SK-N-SH (cell line): ENCODE data around the gene SETD5. TPM values are rescaled to one million over a fixed set of nuclear protein-coding genes. Genes with fewer than 3 reads are reported as not detected.

ENCODE experiments used
- CTCF ChIA-PET: fragments of 300-600, 350-600 bp; formaldehyde crosslinking; extraction: SDS; loops from one replicate; lab custom pipeline; 2021; lab: Yijun Ruan, JAX
- POLR2A ChIA-PET: fragments of 350-600 bp; sonication (Branson Sonifier 250); formaldehyde crosslinking; extraction: SDS; loops from one replicate; lab custom pipeline; 2020; ENCODE audit warnings: antibody characterized with exemption, inconsistent platforms; lab: Yijun Ruan, JAX
- DNase-seq: peaks from one replicate; pipeline ENCODE4 v3.0.0; 2012
- H2AFZ ChIP-seq: fragments of 200-600 bp; sonication (generic); 2 replicates; pipeline ENCODE4 v1.8.1; 2016; ENCODE audit warnings: antibody characterized with exemption, mild to moderate bottlenecking, low read depth
- H3F3A ChIP-seq: fragments of 200-600 bp; sonication (generic); replicated peaks from 2 replicates; pipeline ENCODE3; 2016; ENCODE audit warnings: antibody characterized with exemption, mild to moderate bottlenecking; ENCODE audit not compliant: insufficient read depth
- H3K27ac ChIP-seq, 2 experiments: fragments of 200-500 bp in 1 of 2; fragments of 200-600 bp in 1 of 2; sonication (Bioruptor generic) in 1 of 2; sonication (generic), shearing (Covaris generic) in 1 of 2; 2 replicates each; pipeline versions ENCODE4 v1.5.1 to v1.6.1; 2014 to 2016; ENCODE audit warnings: low read depth in 2 of 2, inconsistent platforms in 1 of 2, low read length in 1 of 2, mild to moderate bottlenecking in 1 of 2, mixed read lengths in 1 of 2
- H3K27me3 ChIP-seq: fragments of 200-600 bp; sonication (generic), shearing (Covaris generic); 2 replicates; pipeline ENCODE4 v1.6.1; 2016; ENCODE audit warnings: mixed run types; ENCODE audit not compliant: insufficient read depth
- H3K36me3 ChIP-seq, 2 experiments: fragments of 200-500 bp in 1 of 2; fragments of 200-600 bp in 1 of 2; sonication (Bioruptor generic) in 1 of 2; sonication (generic) in 1 of 2; replicated peaks in 1 of 2; 2 replicates each; pipeline versions ENCODE3 to v1.5.1; 2014 to 2016; ENCODE audit warnings: low read length in 1 of 2, mild to moderate bottlenecking in 1 of 2; ENCODE audit not compliant: insufficient read depth in 2 of 2, control insufficient read depth in 1 of 2
- H3K4me1 ChIP-seq, 2 experiments: fragments of 200-500 bp in 1 of 2; fragments of 200-600 bp in 1 of 2; sonication (Bioruptor generic) in 1 of 2; sonication (generic), shearing (Covaris generic) in 1 of 2; 2 replicates each; pipeline versions ENCODE4 v1.5.1 to v1.6.1; 2014 to 2016; ENCODE audit warnings: low read depth in 1 of 2, low read length in 1 of 2, mixed run types in 1 of 2; ENCODE audit not compliant: insufficient read depth in 2 of 2, control insufficient read depth in 1 of 2
- H3K4me2 ChIP-seq: fragments of 200-600 bp; sonication (generic), shearing (Covaris generic); 2 replicates; pipeline ENCODE4 v1.6.1; 2017; ENCODE audit warnings: mixed run types
- H3K4me3 ChIP-seq, 2 experiments: fragments of 200-500 bp in 1 of 2; fragments of 200-600 bp in 1 of 2; sonication (Bioruptor generic) in 1 of 2; sonication (generic), shearing (Covaris generic) in 1 of 2; 2 replicates each; pipeline versions ENCODE4 v1.5.1 to v1.8.1; 2014 to 2016; ENCODE audit warnings: low read depth in 2 of 2, inconsistent platforms in 1 of 2, low read length in 1 of 2, mild to moderate bottlenecking in 1 of 2, mixed read lengths in 1 of 2, moderate library complexity in 1 of 2
- H3K79me2 ChIP-seq: fragments of 200-600 bp; sonication (generic); 2 replicates; pipeline ENCODE4 v1.8.1; 2017; ENCODE audit warnings: mild to moderate bottlenecking; ENCODE audit not compliant: insufficient read depth
- H3K9ac ChIP-seq: fragments of 200-600 bp; sonication (generic); 2 replicates; pipeline ENCODE4 v1.6.1; 2017; ENCODE audit warnings: mixed run types
- H3K9me2 ChIP-seq: fragments of 200-600 bp; sonication (generic); 2 replicates; pipeline ENCODE4 v1.6.1; 2017; ENCODE audit warnings: mixed run types
- H3K9me3 ChIP-seq: fragments of 200-600 bp; sonication (generic); 2 replicates; pipeline ENCODE4 v1.6.1; 2017; ENCODE audit warnings: mixed run types, mild to moderate bottlenecking, moderate library complexity
- H4K20me1 ChIP-seq: fragments of 200-600 bp; sonication (generic); 2 replicates; pipeline ENCODE4 v1.6.1; 2017; ENCODE audit warnings: mild to moderate bottlenecking, mixed run types; ENCODE audit not compliant: insufficient read depth
- ELF1 ChIP-seq: IDR thresholded peaks from 2 replicates; pipeline ENCODE4 v1.4.0; 2012
- FOSL2 ChIP-seq: IDR thresholded peaks from 2 replicates; pipeline ENCODE4 v1.4.0; 2012; ENCODE audit warnings: low read depth, mild to moderate bottlenecking, moderate library complexity, borderline replicate concordance
- FOXJ3 ChIP-seq: sonication (generic); formaldehyde crosslinking; IDR thresholded peaks from 2 replicates; pipeline ENCODE4 v1.5.1; 2020; ENCODE audit warnings: mild to moderate bottlenecking, missing genetic modification reagents
- FOXM1 ChIP-seq: IDR thresholded peaks from 2 replicates; pipeline ENCODE4 v1.4.0; 2012; ENCODE audit warnings: low read depth, mild to moderate bottlenecking
- GABPA ChIP-seq: IDR thresholded peaks from 2 replicates; pipeline ENCODE4 v1.4.0; 2012; ENCODE audit warnings: low read depth, mild to moderate bottlenecking
- GATA2 ChIP-seq: sonication (generic); formaldehyde crosslinking; IDR thresholded peaks from 2 replicates; pipeline ENCODE4 v1.5.0; 2020; ENCODE audit warnings: mild to moderate bottlenecking, missing genetic modification reagents
- JUND ChIP-seq: IDR thresholded peaks from 2 replicates; pipeline ENCODE4 v1.4.0; 2012
- MEF2A ChIP-seq: IDR thresholded peaks from 2 replicates; pipeline ENCODE4 v1.4.0; 2012; ENCODE audit warnings: low read depth, borderline replicate concordance
- MXI1 ChIP-seq: IDR thresholded peaks from 2 replicates; pipeline ENCODE4 v1.6.1; 2012; ENCODE audit warnings: mild to moderate bottlenecking, low read depth, low read length, improper control_type of control experiment
- NFIC ChIP-seq: IDR thresholded peaks from 2 replicates; pipeline ENCODE4 v1.4.0; 2012; ENCODE audit warnings: borderline replicate concordance
- POLR2AphosphoS5 ChIP-seq: IDR thresholded peaks from 2 replicates; pipeline ENCODE4 v1.6.1; 2012; ENCODE audit warnings: low read depth, low read length
- RAD21 ChIP-seq: IDR thresholded peaks from 2 replicates; pipeline ENCODE4 v1.6.1; 2012; ENCODE audit warnings: mild to moderate bottlenecking, low read length
- RCOR1 ChIP-seq: fragments of 150-350 bp; IDR thresholded peaks from 2 replicates; pipeline ENCODE4 v1.6.1; 2017; ENCODE audit warnings: antibody characterized with exemption, low read length
- RXRA ChIP-seq: IDR thresholded peaks from 2 replicates; pipeline ENCODE4 v1.4.0; 2012; ENCODE audit warnings: low read depth, mild to moderate bottlenecking, borderline replicate concordance
- SIN3A ChIP-seq: IDR thresholded peaks from 2 replicates; pipeline ENCODE4 v1.6.1; 2012; ENCODE audit warnings: low read depth, mild to moderate bottlenecking, low read length, moderate library complexity, borderline replicate concordance
- SMC3 ChIP-seq: IDR thresholded peaks from 2 replicates; pipeline ENCODE4 v1.6.1; 2012; ENCODE audit warnings: low read depth, low read length, improper control_type of control experiment
- TAF1 ChIP-seq: IDR thresholded peaks from 2 replicates; pipeline ENCODE4 v1.6.1; 2012; ENCODE audit warnings: low read depth, mild to moderate bottlenecking, low read length, moderate library complexity, borderline replicate concordance
- TCF12 ChIP-seq: IDR thresholded peaks from 2 replicates; pipeline ENCODE4 v1.4.0; 2012
- TEAD4 ChIP-seq: IDR thresholded peaks from 2 replicates; pipeline ENCODE4 v1.4.0; 2012; ENCODE audit warnings: mild to moderate bottlenecking, borderline replicate concordance; ENCODE audit not compliant: insufficient read depth
- YY1 ChIP-seq: IDR thresholded peaks from 2 replicates; pipeline ENCODE4 v1.4.0; 2012; ENCODE audit warnings: low read depth, mild to moderate bottlenecking
- WGBS: methylation state at CpG from one replicate; pipeline ENCODE4 v1.1.6; 2017; ENCODE audit warnings: low lambda C conversion rate; 5-methylcytosine and 5-hydroxymethylcytosine counted together
- polyA plus RNA-seq, 3 experiments: library from polyadenylated mRNA; depleted of rRNA; stranded (reverse); fragments of >200 nt; gene quantifications; 2 replicates each; pipeline ENCODE4 v1.2.3, GENCODE V29; 2012
- TF ChIP-seq, protein P1 (sequence below): IDR thresholded peaks from 2 replicates; pipeline ENCODE4 v1.4.0; 2012; ENCODE audit warnings: low read depth, borderline replicate concordance
- TF ChIP-seq, protein P2 (sequence below): fragments of 150-350 bp; IDR thresholded peaks from 2 replicates; pipeline ENCODE4 v1.6.1; 2016; ENCODE audit warnings: mild to moderate bottlenecking, low read depth, low read length
- TF ChIP-seq, protein P3 (sequence below): IDR thresholded peaks from 2 replicates; pipeline ENCODE4 v1.4.0; 2012; ENCODE audit warnings: low read depth, borderline replicate concordance
- TF ChIP-seq, protein P4 (sequence below): fragments of 150-350 bp; IDR thresholded peaks from 2 replicates; pipeline ENCODE4 v1.6.1; 2017; ENCODE audit warnings: antibody characterized with exemption, low read length, low read depth, borderline replicate concordance
- TF ChIP-seq, protein P5 (sequence below): IDR thresholded peaks from 2 replicates; pipeline ENCODE4; 2012

Gene SETD5
- polyA plus RNA-seq, 1 of the 3 experiments (the other 2 are of a cell fraction): 32.3 TPM

DNA sequence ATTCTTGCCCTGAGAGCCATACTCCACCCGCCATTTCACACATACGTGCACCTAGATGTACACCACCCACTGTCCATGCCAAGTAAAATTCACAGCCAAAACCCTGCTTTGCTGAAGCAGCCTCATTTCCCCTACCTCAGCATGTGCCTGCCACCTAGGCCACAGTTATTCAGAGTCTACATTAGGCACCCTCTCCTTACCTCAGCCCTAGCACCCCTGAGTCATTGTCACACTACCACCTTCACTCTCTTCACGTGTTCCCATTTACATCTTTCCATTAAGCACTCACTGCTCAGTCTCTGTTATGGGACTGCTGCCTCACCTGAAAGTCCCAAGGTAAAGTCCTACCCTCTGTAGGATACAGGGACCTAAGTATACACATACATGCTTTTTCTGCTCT is 70.0 kb downstream of the SETD5 start (continued):
- TF ChIP-seq POLR2AphosphoS5 (no peak), SIN3A (no peak), RAD21 (no peak), MEF2A (no peak), SMC3 (no peak), RCOR1 (no peak), FOXJ3 (CRISPR knock-in tag) (no peak), TCF12 (no peak), JUND (no peak), NFIC (no peak)
- TF ChIP-seq, protein P1, sequence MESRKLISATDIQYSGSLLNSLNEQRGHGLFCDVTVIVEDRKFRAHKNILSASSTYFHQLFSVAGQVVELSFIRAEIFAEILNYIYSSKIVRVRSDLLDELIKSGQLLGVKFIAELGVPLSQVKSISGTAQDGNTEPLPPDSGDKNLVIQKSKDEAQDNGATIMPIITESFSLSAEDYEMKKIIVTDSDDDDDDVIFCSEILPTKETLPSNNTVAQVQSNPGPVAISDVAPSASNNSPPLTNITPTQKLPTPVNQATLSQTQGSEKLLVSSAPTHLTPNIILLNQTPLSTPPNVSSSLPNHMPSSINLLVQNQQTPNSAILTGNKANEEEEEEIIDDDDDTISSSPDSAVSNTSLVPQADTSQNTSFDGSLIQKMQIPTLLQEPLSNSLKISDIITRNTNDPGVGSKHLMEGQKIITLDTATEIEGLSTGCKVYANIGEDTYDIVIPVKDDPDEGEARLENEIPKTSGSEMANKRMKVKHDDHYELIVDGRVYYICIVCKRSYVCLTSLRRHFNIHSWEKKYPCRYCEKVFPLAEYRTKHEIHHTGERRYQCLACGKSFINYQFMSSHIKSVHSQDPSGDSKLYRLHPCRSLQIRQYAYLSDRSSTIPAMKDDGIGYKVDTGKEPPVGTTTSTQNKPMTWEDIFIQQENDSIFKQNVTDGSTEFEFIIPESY: no peak
- TF ChIP-seq, protein P2, sequence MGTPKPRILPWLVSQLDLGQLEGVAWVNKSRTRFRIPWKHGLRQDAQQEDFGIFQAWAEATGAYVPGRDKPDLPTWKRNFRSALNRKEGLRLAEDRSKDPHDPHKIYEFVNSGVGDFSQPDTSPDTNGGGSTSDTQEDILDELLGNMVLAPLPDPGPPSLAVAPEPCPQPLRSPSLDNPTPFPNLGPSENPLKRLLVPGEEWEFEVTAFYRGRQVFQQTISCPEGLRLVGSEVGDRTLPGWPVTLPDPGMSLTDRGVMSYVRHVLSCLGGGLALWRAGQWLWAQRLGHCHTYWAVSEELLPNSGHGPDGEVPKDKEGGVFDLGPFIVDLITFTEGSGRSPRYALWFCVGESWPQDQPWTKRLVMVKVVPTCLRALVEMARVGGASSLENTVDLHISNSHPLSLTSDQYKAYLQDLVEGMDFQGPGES: no peak

DNA sequence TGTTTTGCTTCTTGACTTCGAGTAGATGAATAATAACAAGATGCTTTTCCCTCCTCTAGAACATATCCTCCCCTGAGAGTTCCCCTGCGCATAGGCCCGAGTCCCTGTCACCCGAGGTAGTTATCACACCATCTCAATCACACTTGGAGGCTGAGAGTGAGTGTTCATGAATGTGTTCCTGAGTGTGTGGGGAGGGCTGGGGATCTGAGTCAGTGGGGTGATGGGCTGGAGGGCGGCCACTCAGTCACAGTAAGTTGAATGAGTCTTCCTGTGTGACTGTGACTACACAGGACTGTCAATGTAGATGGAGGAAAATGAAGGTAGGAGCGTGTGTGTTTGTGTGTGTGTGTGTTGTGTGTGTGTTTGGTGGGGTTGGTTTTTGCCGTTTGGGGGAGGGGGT is 71.0 kb downstream of the SETD5 start:
- no peak overlapping the region for H3K4me3 ChIP-seq
- no peaks in the 10 kb centered on the region for H3K9me3 ChIP-seq
- TF ChIP-seq ELF1: no peak
- no peak for TF ChIP-seq GATA2 (CRISPR knock-in tag)
- TF ChIP-seq GABPA: no peak
- TF ChIP-seq RCOR1: no peak
- no peak for TF ChIP-seq MEF2A
- TF ChIP-seq, protein P3, sequence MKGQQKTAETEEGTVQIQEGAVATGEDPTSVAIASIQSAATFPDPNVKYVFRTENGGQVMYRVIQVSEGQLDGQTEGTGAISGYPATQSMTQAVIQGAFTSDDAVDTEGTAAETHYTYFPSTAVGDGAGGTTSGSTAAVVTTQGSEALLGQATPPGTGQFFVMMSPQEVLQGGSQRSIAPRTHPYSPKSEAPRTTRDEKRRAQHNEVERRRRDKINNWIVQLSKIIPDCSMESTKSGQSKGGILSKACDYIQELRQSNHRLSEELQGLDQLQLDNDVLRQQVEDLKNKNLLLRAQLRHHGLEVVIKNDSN: no peak
- no peak for TF ChIP-seq RXRA
- no peak for TF ChIP-seq TCF12
- TF ChIP-seq NFIC: no peak
- TF ChIP-seq TAF1: no peak
- TF ChIP-seq, protein P4, sequence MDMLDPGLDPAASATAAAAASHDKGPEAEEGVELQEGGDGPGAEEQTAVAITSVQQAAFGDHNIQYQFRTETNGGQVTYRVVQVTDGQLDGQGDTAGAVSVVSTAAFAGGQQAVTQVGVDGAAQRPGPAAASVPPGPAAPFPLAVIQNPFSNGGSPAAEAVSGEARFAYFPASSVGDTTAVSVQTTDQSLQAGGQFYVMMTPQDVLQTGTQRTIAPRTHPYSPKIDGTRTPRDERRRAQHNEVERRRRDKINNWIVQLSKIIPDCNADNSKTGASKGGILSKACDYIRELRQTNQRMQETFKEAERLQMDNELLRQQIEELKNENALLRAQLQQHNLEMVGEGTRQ: no peak
- no peak for TF ChIP-seq FOXM1
- TF ChIP-seq YY1: no peak
- no peak for TF ChIP-seq JUND
- TF ChIP-seq, protein P2: no peak
- TF ChIP-seq, protein P5, sequence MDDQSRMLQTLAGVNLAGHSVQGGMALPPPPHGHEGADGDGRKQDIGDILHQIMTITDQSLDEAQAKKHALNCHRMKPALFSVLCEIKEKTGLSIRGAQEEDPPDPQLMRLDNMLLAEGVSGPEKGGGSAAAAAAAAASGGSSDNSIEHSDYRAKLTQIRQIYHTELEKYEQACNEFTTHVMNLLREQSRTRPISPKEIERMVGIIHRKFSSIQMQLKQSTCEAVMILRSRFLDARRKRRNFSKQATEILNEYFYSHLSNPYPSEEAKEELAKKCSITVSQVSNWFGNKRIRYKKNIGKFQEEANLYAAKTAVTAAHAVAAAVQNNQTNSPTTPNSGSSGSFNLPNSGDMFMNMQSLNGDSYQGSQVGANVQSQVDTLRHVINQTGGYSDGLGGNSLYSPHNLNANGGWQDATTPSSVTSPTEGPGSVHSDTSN: no peak
- TF ChIP-seq FOSL2: no peak
- no peak for TF ChIP-seq MXI1
- TF ChIP-seq TEAD4: no peak
- TF ChIP-seq FOXJ3 (CRISPR knock-in tag): no peak
- POLR2A ChIA-PET: no interaction called here
- no peaks in the 10 kb centered on the region for H3K27me3 ChIP-seq
- H3K79me2 ChIP-seq: peaks cover 56% of the 10 kb centered on the region; the same call in 1 of the 2 replicates
- no peak overlapping the region for H2AFZ ChIP-seq
- no peaks in the 10 kb centered on the region for H3K4me1 ChIP-seq
- 89% methylated on average over 7 of the region's 7 CpGs for WGBS
- H3K9me2 ChIP-seq: no peaks in the 10 kb centered on the region
- CTCF ChIA-PET: interaction anchor here (0.7 to 1.4 kb wide), 2 partner anchors 36 to 46 kb away, joined by 3 read pairs; no protein-coding TSS in a partner anchor
- H3F3A ChIP-seq: peaks cover 11% of the 10 kb centered on the region
- no peak for DNase-seq
- H3K27ac ChIP-seq: no peak overlapping the region
- H4K20me1 ChIP-seq: peaks cover 22% of the 10 kb centered on the region; the same call in 1 of the 2 replicates
- no peak overlapping the region for H3K4me2 ChIP-seq
- H3K9ac ChIP-seq: no peak overlapping the region
- peaks cover 83 to 89% of the 10 kb centered on the region in 2 experiments for H3K36me3 ChIP-seq
